Skeletal muscle satellite cell (primary cell): ENCODE results near the gene PIF1.
"Not testable (repeated sequence)": the region's sequence is repeated elsewhere in the genome, so short reads cannot be mapped to it uniquely, and the experiment has no call there.

Experiments
- H3K27me3 ChIP-seq: 2 replicates; pipeline ENCODE4 v1.7.0; 2013; ENCODE audit warnings: low read length; ENCODE audit not compliant: control insufficient read depth, insufficient read depth
- H3K36me3 ChIP-seq: 2 replicates; pipeline ENCODE4 v1.7.0; 2013; ENCODE audit warnings: mild to moderate bottlenecking, control low read depth, low read length; ENCODE audit not compliant: insufficient read depth
- H3K4me1 ChIP-seq: 2 replicates; pipeline ENCODE4 v1.7.0; 2013; ENCODE audit warnings: low read length; ENCODE audit not compliant: control insufficient read depth, insufficient read depth
- H3K4me2 ChIP-seq: 2 replicates; pipeline ENCODE4 v1.7.0; 2013; ENCODE audit warnings: mild to moderate bottlenecking, low read length
- H3K4me3 ChIP-seq: 2 replicates; pipeline ENCODE4 v1.7.0; 2013; ENCODE audit warnings: low read length
- H3K9ac ChIP-seq: 2 replicates; pipeline ENCODE4 v1.7.0; 2013; ENCODE audit warnings: mild to moderate bottlenecking, low read depth, low read length, moderate library complexity
- H3K9me3 ChIP-seq: replicated peaks from 2 replicates; pipeline ENCODE4 v1.7.0; 2013; ENCODE audit warnings: mild to moderate bottlenecking, control low read depth, low read length

The PIF1 gene

GRCh38 chr15:64807051-64807749 is 18.2 kb downstream of the PIF1 start:
- Histone ChIP-seq H3K9me3 (no peaks in the 10 kb centered on the region), H3K4me3 (no peak overlapping the region), H3K4me2 (no peak overlapping the region), H3K4me1 (no peaks in the 10 kb centered on the region), H3K27me3 (peaks cover 13% of the 10 kb centered on the region), H3K36me3 (no peaks in the 10 kb centered on the region), H3K9ac (no peak overlapping the region)

- Histone ChIP-seq H3K27me3 (peaks cover 13% of the 10 kb centered on the region), H3K4me1 (no peaks in the 10 kb centered on the region), H3K9ac (no peak overlapping the region), H3K4me3 (no peak overlapping the region), H3K36me3 (no peaks in the 10 kb centered on the region), H3K4me2 (no peak overlapping the region), H3K9me3 (no peaks in the 10 kb centered on the region)
These were observed 18.9 kb downstream of the PIF1 start for GRCh38 chr15:64806509-64806908.

- H3K4me1 ChIP-seq, result no peaks in the 10 kb centered on the region
- H3K27me3 ChIP-seq, result peaks cover 13% of the 10 kb centered on the region
- no peak overlapping the region for H3K9ac ChIP-seq
- no peaks in the 10 kb centered on the region for H3K36me3 ChIP-seq
- no peak overlapping the region for H3K4me2 ChIP-seq
- H3K4me3 ChIP-seq, result no peak overlapping the region
- H3K9me3 ChIP-seq, result no peaks in the 10 kb centered on the region
These were observed 20.8 kb downstream of the PIF1 start for GRCh38 chr15:64804619-64805018.

GRCh38 chr15:64803526-64803925 is 21.9 kb downstream of the PIF1 start:
- Histone ChIP-seq H3K9me3 (no peaks in the 10 kb centered on the region), H3K36me3 (no peaks in the 10 kb centered on the region), H3K4me2 (no peak overlapping the region), H3K4me3 (no peak overlapping the region), H3K27me3 (peaks cover 6% of the 10 kb centered on the region), H3K4me1 (no peaks in the 10 kb centered on the region), H3K9ac (no peak overlapping the region)

GRCh38 chr15:64800476-64800875 is 25.0 kb downstream of the PIF1 start:
- Histone ChIP-seq H3K4me3 (no peak overlapping the region), H3K27me3 (peaks cover 6% of the 10 kb centered on the region), H3K9me3 (no peaks in the 10 kb centered on the region), H3K9ac (no peak overlapping the region), H3K4me1 (no peaks in the 10 kb centered on the region), H3K4me2 (no peak overlapping the region), H3K36me3 (no peaks in the 10 kb centered on the region)

- not testable (repeated sequence) for H3K36me3 ChIP-seq, H3K4me1 ChIP-seq, H3K9ac ChIP-seq, H3K4me2 ChIP-seq, H3K27me3 ChIP-seq, H3K9me3 ChIP-seq, H3K4me3 ChIP-seq
These were observed 26.5 kb downstream of the PIF1 start for GRCh38 chr15:64798905-64799304.

- H3K9me3 ChIP-seq, H3K27me3 ChIP-seq, H3K4me3 ChIP-seq, H3K9ac ChIP-seq, H3K4me2 ChIP-seq, H3K4me1 ChIP-seq, H3K36me3 ChIP-seq: not testable (repeated sequence)
These were observed 29.5 kb downstream of the PIF1 start for GRCh38 chr15:64795921-64796320.

GRCh38 chr15:64795299-64795698 is 30.1 kb downstream of the PIF1 start:
- H3K4me1 ChIP-seq, H3K36me3 ChIP-seq, H3K4me2 ChIP-seq, H3K4me3 ChIP-seq, H3K27me3 ChIP-seq, H3K9me3 ChIP-seq, H3K9ac ChIP-seq: not testable (repeated sequence)

GRCh38 chr15:64792282-64792681 is 33.2 kb downstream of the PIF1 start:
- no peaks in the 10 kb centered on the region for H3K4me1 ChIP-seq
- no peaks in the 10 kb centered on the region for H3K36me3 ChIP-seq
- no peaks in the 10 kb centered on the region for H3K9me3 ChIP-seq
- H3K4me3 ChIP-seq, result no peak overlapping the region
- H3K9ac ChIP-seq, result no peak overlapping the region
- H3K4me2 ChIP-seq, result no peak overlapping the region
- H3K27me3 ChIP-seq, result no peaks in the 10 kb centered on the region

GRCh38 chr15:64791401-64791800 is 34.0 kb downstream of the PIF1 start:
- Histone ChIP-seq H3K4me1 (no peaks in the 10 kb centered on the region), H3K36me3 (no peaks in the 10 kb centered on the region), H3K4me2 (no peak overlapping the region), H3K9me3 (no peaks in the 10 kb centered on the region), H3K4me3 (no peak overlapping the region), H3K27me3 (no peaks in the 10 kb centered on the region), H3K9ac (no peak overlapping the region)

- no peaks in the 10 kb centered on the region for H3K9me3 ChIP-seq
- no peak overlapping the region for H3K4me2 ChIP-seq
- H3K9ac ChIP-seq, result no peak overlapping the region
- H3K27me3 ChIP-seq, result peaks cover 8% of the 10 kb centered on the region
- no peaks in the 10 kb centered on the region for H3K36me3 ChIP-seq
- H3K4me1 ChIP-seq, result no peaks in the 10 kb centered on the region
- H3K4me3 ChIP-seq, result no peak overlapping the region
These were observed 41.7 kb downstream of the PIF1 start for GRCh38 chr15:64783796-64784195.

GRCh38 chr15:64782751-64783150 is 42.7 kb downstream of the PIF1 start:
- Histone ChIP-seq H3K27me3 (peaks cover 11% of the 10 kb centered on the region), H3K36me3 (no peaks in the 10 kb centered on the region), H3K4me2 (no peak overlapping the region), H3K4me3 (no peak overlapping the region), H3K9me3 (no peaks in the 10 kb centered on the region), H3K4me1 (no peaks in the 10 kb centered on the region), H3K9ac (no peak overlapping the region)
